ENCODE results near the gene ZCCHC8.
"Not testable (repeated sequence)": the region's sequence is repeated elsewhere in the genome, so short reads cannot be mapped to it uniquely, and the experiment has no call there.

The ZCCHC8 gene

DNA sequence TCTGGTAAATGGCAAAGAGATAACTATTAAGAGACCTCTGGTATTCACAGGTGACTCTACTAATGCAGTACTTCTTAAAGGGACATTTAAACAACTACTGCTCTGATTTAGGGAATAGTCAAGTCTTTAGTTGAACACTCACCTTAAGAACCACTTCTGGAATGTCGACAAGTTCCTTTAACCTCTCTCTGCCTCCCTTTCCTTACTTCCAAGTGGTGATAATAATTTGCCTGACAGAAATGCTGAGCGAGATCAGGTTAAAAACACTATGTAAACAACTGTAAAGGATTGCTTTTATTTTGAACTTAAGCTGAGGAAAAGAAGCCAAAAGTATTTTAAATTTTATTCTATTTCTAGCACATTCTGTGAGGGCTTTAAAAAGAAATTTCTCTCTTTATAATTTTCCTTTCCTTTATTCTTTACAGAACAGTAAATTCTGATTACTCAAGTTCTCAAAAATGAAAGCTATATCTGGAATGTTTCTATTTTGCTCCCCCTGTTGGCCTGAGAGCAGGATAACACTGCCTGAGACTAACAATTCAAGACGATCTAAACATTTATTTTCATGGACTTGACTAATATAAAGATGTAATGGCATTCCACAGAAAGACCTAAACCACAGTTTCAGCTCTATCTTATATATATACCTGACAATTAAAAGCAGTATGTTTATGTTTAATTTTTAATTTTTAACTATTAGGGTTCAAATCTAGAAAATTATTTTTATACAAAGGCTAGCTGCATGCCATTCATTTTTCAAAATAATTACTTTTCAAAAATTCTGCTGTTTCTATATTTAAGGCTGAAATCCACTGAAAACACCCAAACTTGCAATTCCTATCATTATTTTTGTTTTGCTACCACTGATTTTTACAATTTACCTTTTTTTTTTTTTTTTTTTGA is 29.2 kb downstream of the ZCCHC8 start:
- POLR2A ChIA-PET = interaction anchor here (1.3 to 2.9 kb wide), 3 partner anchors 29 to 71 kb away, joined by 5 to 27 read pairs (median 5); partner anchors contain the start of gene ZCCHC8

DNA sequence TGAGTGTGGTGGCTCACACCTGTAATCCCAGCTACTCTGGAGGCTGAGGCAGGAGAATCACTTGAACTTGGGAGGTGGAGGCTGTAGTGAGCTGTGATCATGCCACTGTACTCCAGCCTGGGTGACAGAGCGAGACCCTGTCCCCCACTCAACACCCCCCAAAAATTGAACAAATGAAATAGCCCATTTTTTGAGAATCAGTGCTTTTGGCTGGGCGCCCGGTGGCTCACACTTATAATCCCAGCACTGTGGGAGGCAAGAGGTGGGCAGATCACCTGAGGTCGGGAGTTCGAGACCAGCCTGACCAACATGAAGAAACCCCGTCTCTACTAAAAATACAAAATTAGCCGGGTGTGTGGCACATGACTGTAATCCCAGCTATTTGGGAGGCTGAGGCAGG is 30.2 kb downstream of the ZCCHC8 start:
- POLR2A ChIA-PET = interaction anchor here (1.6 to 2.9 kb wide), 2 partner anchors 47 to 70 kb away, joined by 5 to 27 read pairs; no protein-coding TSS in a partner anchor
- CTCF ChIA-PET = interaction anchor here (1.0 to 3.0 kb wide), 5 partner anchors 7 to 133 kb away, joined by 3 to 23 read pairs (median 3); no protein-coding TSS in a partner anchor
- not testable (repeated sequence) for DNase-seq (ENCODE audit: extremely low spot score)

More for the DNA sequence above, 29.2 kb downstream of the ZCCHC8 start:
- CTCF ChIA-PET = interaction anchor here (0.7 to 3.0 kb wide), 12 partner anchors 8 to 312 kb away, joined by 3 to 23 read pairs (median 4); no protein-coding TSS in a partner anchor
- TF ChIP-seq FOXA1 (IDR thresholded peaks at IDR 0.05) = no peak
- peak; percentile 40 for DNase-seq (ENCODE audit: extremely low spot score)

DNA sequence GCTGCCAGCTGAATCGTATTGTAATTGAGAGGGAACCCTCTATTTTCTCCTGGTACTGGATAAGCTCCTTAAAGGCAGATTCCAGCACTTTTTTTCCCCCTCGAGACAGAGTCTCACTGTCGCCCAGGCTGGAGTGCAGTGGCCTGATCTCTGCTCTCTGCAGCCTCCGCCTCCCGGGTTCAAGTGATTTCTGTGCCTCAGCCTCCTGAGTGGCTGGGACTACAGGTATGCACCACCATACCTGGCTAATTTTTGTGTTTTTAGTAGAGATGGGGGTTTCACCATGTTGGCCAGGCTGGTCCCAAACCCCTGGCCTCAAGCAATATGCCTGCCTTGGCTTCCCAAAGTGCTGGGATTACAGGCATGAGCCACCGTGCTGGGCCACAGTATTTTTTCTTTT is 30.9 kb downstream of the ZCCHC8 start:
- CTCF ChIA-PET = interaction anchor here (1.1 kb wide), 1 partner anchor 70 kb away, joined by 3 read pairs; no protein-coding TSS in a partner anchor
- POLR2A ChIA-PET = interaction anchor here (2.9 kb wide), 1 partner anchor 70 kb away, joined by 27 read pairs; no protein-coding TSS in a partner anchor
- not testable (repeated sequence) for DNase-seq (ENCODE audit: extremely low spot score)

DNA sequence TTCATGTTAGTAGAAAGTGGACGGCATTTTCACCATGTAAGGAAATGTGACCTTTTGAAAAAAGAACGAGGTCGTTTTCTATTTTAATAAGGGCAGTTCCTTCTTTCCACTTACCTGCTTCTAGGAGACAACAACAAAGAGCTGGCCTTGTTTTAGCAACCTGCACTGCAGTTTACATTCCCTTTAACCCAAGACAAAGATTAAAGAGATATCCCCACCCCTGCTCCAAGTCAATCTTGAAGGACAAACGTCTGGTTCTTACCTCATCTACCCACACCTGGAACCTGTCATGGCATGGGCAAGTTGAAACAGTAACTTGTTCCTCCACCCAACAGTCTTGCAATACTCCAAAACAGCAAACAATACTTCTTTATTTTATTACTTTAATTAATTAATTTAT is 32.7 kb downstream of the ZCCHC8 start:
- DNase-seq (ENCODE audit: extremely low spot score) = no peak
- POLR2A ChIA-PET = no interaction called here
- TF ChIP-seq NFRKB (IDR thresholded peaks at IDR 0.05) = no peak
- TF ChIP-seq ZNF384 (IDR thresholded peaks at IDR 0.05) = no peak
- TF ChIP-seq LEF1 (IDR thresholded peaks at IDR 0.05; ENCODE audit: borderline replicate concordance) = no peak
- TF ChIP-seq, protein P1, sequence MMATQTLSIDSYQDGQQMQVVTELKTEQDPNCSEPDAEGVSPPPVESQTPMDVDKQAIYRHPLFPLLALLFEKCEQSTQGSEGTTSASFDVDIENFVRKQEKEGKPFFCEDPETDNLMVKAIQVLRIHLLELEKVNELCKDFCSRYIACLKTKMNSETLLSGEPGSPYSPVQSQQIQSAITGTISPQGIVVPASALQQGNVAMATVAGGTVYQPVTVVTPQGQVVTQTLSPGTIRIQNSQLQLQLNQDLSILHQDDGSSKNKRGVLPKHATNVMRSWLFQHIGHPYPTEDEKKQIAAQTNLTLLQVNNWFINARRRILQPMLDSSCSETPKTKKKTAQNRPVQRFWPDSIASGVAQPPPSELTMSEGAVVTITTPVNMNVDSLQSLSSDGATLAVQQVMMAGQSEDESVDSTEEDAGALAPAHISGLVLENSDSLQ (IDR thresholded peaks at IDR 0.05) = no peak
- TF ChIP-seq L3MBTL2 (conservative IDR thresholded peaks at IDR 0.05) = no peak
- TF ChIP-seq FOXA1 (IDR thresholded peaks at IDR 0.05) = no peak
- no peak for TF ChIP-seq ARNT (IDR thresholded peaks at IDR 0.05)
- TF ChIP-seq CTBP1 (IDR thresholded peaks at IDR 0.05; ENCODE audit: borderline replicate concordance) = no peak
- no peak for TF ChIP-seq ELF4 (IDR thresholded peaks at IDR 0.05)
- TF ChIP-seq SP1 (IDR thresholded peaks at IDR 0.05) = no peak
- CTCF ChIA-PET = no interaction called here

DNA sequence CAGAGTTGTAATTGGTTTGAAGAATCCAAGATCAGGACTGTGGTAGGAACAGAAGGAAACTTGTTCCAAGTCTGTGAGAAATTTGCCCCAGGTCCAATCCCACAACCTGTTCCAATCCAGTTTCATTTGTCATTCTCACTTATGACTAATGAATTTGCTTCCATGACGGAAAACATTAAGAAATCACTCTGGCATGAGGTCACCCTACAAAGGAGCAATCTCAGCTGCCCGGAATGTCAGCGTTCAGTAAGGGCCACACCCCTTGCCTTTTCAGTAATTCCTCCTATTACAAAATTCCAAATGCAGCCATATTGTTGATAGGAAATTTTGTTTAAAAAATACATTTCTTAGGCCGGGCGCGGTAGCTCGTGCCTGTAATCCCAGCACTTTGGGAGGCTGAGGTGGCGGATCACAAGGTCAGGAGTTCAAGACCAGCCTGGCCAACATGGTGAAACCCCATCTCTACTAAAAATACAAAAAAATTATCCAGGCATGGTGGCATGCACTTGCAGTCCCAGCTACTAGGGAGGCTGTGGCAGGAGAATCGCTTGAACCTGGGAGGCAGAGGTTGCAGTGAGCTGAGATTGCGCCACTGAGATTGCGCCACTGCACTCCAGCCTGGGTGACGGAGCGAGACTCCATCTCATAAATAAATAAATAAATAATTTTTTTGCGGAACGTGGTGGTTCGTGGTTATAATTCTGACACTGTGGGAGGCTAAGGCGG is 36.3 kb downstream of the ZCCHC8 start:
- CTCF ChIA-PET = not testable (repeated sequence)
- POLR2A ChIA-PET = interaction anchor here (1.2 kb wide), 1 partner anchor 65 kb away, joined by 4 read pairs; no protein-coding TSS in a partner anchor
- peak; percentile 19 for DNase-seq (ENCODE audit: extremely low spot score)

DNA sequence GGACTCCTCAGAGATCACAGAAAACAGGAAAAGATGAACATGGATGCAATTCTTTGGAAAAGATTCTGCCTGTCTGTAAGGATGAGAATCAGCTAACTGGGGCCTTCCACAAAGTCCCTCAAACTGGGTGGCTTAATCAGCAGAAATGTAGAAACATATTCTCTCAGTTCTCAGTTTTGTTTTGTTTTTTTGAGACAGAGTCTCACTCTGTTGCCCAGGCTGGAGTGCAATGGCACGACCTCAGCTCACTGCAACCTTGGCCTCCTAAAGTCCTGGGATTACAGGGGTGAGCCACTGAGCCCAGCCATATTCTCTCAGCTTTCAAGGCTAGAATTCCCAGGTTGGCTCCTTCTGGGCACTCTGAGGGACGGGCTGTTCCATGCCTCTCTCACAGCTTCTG is 40.1 kb downstream of the ZCCHC8 start:
- CTCF ChIA-PET = no interaction called here

DNA sequence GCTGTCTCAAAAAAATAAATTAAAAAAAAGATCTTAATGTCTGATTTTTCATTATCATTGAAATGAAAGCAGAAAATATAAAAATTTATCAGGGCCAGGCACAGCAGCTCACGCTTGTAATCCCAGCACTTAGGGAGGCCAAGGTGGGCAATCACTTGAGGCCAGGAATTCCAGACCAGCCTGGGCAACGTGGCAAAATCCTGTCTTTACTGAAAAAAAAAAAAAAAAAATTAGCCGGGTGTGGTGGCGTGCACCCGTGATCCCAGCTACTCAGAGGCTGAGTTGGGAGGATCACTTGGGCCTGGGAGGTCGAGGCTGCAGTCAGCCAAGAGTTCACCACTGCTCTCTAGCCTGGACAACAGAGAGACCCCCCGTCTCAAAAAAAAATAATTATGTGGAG is 40.7 kb downstream of the ZCCHC8 start:
- ChIA-PET POLR2A (no interaction called here), CTCF (no interaction called here)
- no peak for TF ChIP-seq HDGF (IDR thresholded peaks at IDR 0.05; ENCODE audit: borderline replicate concordance)
- no peak for DNase-seq (ENCODE audit: extremely low spot score)

More for the DNA sequence above, 40.1 kb downstream of the ZCCHC8 start:
- TF ChIP-seq NFRKB (IDR thresholded peaks at IDR 0.05) (no peak), ARNT (IDR thresholded peaks at IDR 0.05) (no peak), TARDBP (IDR thresholded peaks at IDR 0.05) (no peak), BHLHE40 (IDR thresholded peaks at IDR 0.05; ENCODE audit: borderline replicate concordance) (no peak), FOXA1 (IDR thresholded peaks at IDR 0.05) (no peak), CTBP1 (IDR thresholded peaks at IDR 0.05; ENCODE audit: borderline replicate concordance) (no peak), SUZ12 (IDR thresholded peaks at IDR 0.05) (no peak), SP1 (IDR thresholded peaks at IDR 0.05) (no peak), LEF1 (IDR thresholded peaks at IDR 0.05; ENCODE audit: borderline replicate concordance) (no peak), ELF4 (IDR thresholded peaks at IDR 0.05) (no peak), FOXM1 (IDR thresholded peaks at IDR 0.05; ENCODE audit: borderline replicate concordance) (no peak), L3MBTL2 (conservative IDR thresholded peaks at IDR 0.05) (no peak), FOXK2 (IDR thresholded peaks at IDR 0.05) (no peak), ZNF384 (IDR thresholded peaks at IDR 0.05) (no peak), HDGF (IDR thresholded peaks at IDR 0.05; ENCODE audit: borderline replicate concordance) (no peak)
- TF ChIP-seq, protein P1 (IDR thresholded peaks at IDR 0.05) = no peak
- POLR2A ChIA-PET = no interaction called here
- DNase-seq (ENCODE audit: extremely low spot score) = no peak

DNA sequence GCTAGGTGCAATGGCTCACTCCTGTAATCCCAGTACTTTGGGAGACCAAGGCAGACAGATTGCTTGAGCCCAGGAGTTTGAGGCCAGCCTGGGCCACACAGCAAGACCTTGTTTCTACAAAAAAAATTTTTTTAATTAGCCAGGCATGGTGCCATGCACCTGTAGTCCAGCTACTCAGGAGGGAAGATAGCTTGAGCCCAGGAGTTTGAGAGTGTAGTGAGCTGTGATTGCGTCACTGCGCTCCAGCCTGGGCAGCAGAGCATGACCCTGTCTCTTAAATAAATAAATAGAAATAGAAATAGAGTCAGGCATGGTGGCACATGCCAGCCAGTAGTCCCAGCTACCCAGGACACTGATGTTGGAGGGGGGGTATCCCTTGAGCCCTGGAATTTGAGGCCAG is 41.5 kb downstream of the ZCCHC8 start:
- POLR2A ChIA-PET = no interaction called here
- no peak for TF ChIP-seq SP1 (IDR thresholded peaks at IDR 0.05)
- no peak for TF ChIP-seq SUZ12 (IDR thresholded peaks at IDR 0.05)
- TF ChIP-seq ZNF384 (IDR thresholded peaks at IDR 0.05) = no peak
- DNase-seq (ENCODE audit: extremely low spot score) = no peak
- CTCF ChIA-PET = no interaction called here

Data from HEK293T (cell line).